ENCODE data around the gene MEX3B.
"Not testable (repeated sequence)": the region's sequence is repeated elsewhere in the genome, so short reads cannot be mapped to it uniquely, and the experiment has no call there.

MEX3B gene

DNA sequence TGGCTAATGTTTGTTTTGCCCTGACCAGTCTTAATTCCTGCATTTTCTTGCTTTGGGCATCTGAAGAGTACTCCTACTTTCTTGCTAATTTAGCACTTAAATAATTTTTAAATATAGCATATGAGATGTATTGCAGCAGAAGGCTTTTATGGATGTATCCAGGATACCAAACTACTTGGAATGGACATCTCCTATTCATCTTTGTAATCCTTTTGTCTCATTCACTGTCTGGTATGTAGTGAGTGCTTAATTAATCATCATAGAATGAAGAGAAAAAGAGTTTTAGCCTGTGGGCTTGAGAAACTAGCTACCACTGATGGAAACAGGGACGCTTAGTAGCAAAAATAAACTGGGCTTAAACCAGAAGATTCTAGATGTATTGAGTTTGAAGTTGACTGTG, 40.6 kb downstream of the MEX3B start:
- DNase-seq (ENCODE audit: low spot score) = no peak

DNA sequence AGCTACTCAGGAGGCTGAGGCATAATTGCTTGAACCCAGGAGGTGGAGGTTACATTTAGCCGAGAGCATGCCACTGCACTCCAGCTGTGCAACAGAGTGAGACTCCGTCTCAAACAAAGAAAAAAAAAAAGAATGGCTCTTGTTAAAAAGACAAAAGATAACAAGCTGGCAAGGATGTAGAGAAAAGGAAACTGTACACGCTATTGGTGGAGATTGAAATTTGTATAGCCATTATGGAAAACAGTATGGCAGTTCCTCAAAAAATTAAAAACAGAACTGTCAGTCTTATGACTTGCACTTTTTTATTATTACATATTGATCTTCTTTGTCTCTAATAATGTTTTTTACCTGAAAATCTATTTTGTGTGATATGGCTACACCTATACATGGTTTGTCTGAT, 41.9 kb downstream of the MEX3B start:
- DNase-seq (ENCODE audit: low spot score) = no peak

DNA sequence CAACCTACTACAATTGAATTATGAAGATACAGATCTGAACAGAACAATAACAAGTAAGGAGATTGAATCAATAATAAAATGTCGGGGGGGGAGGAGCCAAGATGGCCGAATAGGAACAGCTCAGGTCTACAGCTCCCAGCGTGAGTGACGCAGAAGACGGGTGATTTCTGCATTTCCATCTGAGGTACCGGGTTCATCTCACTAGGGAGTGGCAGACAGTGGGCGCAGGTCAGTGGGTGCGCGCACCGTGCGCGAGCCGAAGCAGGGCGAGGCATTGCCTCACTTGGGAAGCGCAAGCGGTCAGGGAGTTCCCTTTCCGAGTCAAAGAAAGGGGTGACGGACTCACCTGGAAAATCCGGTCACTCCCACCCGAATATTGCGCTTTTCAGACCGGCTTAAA, 50.7 kb downstream of the MEX3B start:
- DNase-seq (ENCODE audit: low spot score) = not testable (repeated sequence)

DNA sequence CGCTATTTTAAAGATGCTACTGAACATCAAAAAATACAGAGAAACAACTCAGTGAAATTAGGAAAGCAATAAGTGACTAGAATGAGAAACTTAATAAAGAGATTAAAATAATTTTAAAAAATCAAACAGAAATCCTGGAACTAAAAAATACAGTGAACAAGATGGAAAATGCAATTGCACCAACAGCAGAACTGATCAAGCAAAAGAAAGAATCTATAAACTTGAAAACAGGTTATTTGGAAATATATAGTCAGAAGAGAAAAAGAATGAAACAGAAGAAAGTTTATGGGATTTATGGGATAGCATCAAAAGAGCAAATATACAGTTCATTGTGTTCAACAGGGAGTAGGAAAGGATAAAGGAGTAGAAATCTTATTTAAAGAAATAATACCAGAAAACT, 53.3 kb downstream of the MEX3B start:
- no peak for DNase-seq (ENCODE audit: low spot score)

Data from kidney capillary endothelial cell (primary cell).